ENCODE measurements around the gene PEX14. TPM values are rescaled to one million over a fixed set of nuclear protein-coding genes. Genes with fewer than 3 reads are reported as not detected.

Gene PEX14
- total RNA-seq, 1 experiment from 2014 or later: 17.7 TPM

GRCh38 chr1:10429868-10430215, 44.9 kb upstream of the PEX14 start:
- H3K4me1 Mint-ChIP-seq (ENCODE audit: low read depth, unreplicated experiment): no peaks in the 10 kb centered on the region
- TF ChIP-seq CTCF (IDR thresholded peaks at IDR 0.05; ENCODE audit: unreplicated experiment): no peak
- H3K9me3 Mint-ChIP-seq (ENCODE audit: low read depth, unreplicated experiment): no peaks in the 10 kb centered on the region
- BruUV-seq (replicated peaks): no TSS peak
- intact Hi-C loops (cut with micrococcal nuclease; ENCODE audit: unreplicated experiment): loop anchor here (2.0 kb wide), 1 partner anchor 65 kb away; no protein-coding TSS in a partner anchor
- no peaks in the 10 kb centered on the region for H3K27me3 Mint-ChIP-seq (ENCODE audit: unreplicated experiment)
- CTCF ChIA-PET: interaction anchor here (0.5 to 0.7 kb wide), 3 partner anchors 43 to 641 kb away, joined by 3 to 6 read pairs (median 3); no protein-coding TSS in a partner anchor
- peak overlapping the region; percentile 75 for H3K27ac Mint-ChIP-seq (ENCODE audit: unreplicated experiment)
- H3K36me3 Mint-ChIP-seq (ENCODE audit: insufficient read depth, unreplicated experiment): peaks cover 17% of the 10 kb centered on the region
- no peak for DNase-seq
- peak overlapping the region; percentile 94 for H3K4me3 Mint-ChIP-seq (ENCODE audit: low read depth, unreplicated experiment)

GRCh38 chr1:10430216-10431069, 44.3 kb upstream of the PEX14 start, which contains the start of gene CENPS:
Gene CENPS, plus strand, starts transcription at chr1:10430433. Its CDS starts 85 bp downstream, at chr1:10430518.
- H3K9me3 Mint-ChIP-seq (ENCODE audit: low read depth, unreplicated experiment): no peaks in the 10 kb centered on the region
- BruUV-seq (replicated peaks): TSS peak; percentile 64
- DNase-seq: peak; percentile 91
- H3K27me3 Mint-ChIP-seq (ENCODE audit: unreplicated experiment): no peaks in the 10 kb centered on the region
- peak within 1 kb of the TSS; percentile 94 for H3K4me3 Mint-ChIP-seq (ENCODE audit: low read depth, unreplicated experiment)
- CTCF ChIA-PET: interaction anchor here (0.5 to 1.5 kb wide), 7 partner anchors 30 to 642 kb away, joined by 3 to 6 read pairs (median 3); no protein-coding TSS in a partner anchor
- peak; percentile 86 for TF ChIP-seq CTCF (IDR thresholded peaks at IDR 0.05; ENCODE audit: unreplicated experiment)
- intact Hi-C loops (cut with micrococcal nuclease; ENCODE audit: unreplicated experiment): loop anchor here (2.0 kb wide), 1 partner anchor 64 kb away; no protein-coding TSS in a partner anchor
- H3K36me3 Mint-ChIP-seq (ENCODE audit: insufficient read depth, unreplicated experiment): peaks cover 17% of the 10 kb centered on the region
- H3K27ac Mint-ChIP-seq (ENCODE audit: unreplicated experiment): peak within 1 kb of the TSS; percentile 75
- H3K4me1 Mint-ChIP-seq (ENCODE audit: low read depth, unreplicated experiment): no peaks in the 10 kb centered on the region

GRCh38 chr1:10431070-10431730, 43.5 kb upstream of the PEX14 start:
- DNase-seq: no peak
- Mint-ChIP-seq H3K4me1 (ENCODE audit: low read depth, unreplicated experiment) (no peaks in the 10 kb centered on the region), H3K36me3 (ENCODE audit: insufficient read depth, unreplicated experiment) (peaks cover 17% of the 10 kb centered on the region), H3K4me3 (ENCODE audit: low read depth, unreplicated experiment) (peak overlapping the region; percentile 94), H3K27ac (ENCODE audit: unreplicated experiment) (peak overlapping the region; percentile 75), H3K27me3 (ENCODE audit: unreplicated experiment) (no peaks in the 10 kb centered on the region), H3K9me3 (ENCODE audit: low read depth, unreplicated experiment) (no peaks in the 10 kb centered on the region)
- CTCF ChIA-PET: interaction anchor here (1.5 kb wide), 2 partner anchors 63 to 64 kb away, joined by 3 to 4 read pairs; no protein-coding TSS in a partner anchor
- intact Hi-C loops (cut with micrococcal nuclease; ENCODE audit: unreplicated experiment): loop anchor here (2.0 kb wide), 1 partner anchor 64 kb away; no protein-coding TSS in a partner anchor
- TSS peak; percentile 64 for BruUV-seq (replicated peaks)
- TF ChIP-seq CTCF (IDR thresholded peaks at IDR 0.05; ENCODE audit: unreplicated experiment): no peak

- no peak for TF ChIP-seq CTCF (IDR thresholded peaks at IDR 0.05; ENCODE audit: unreplicated experiment)
- Mint-ChIP-seq H3K9me3 (ENCODE audit: low read depth, unreplicated experiment) (no peaks in the 10 kb centered on the region), H3K4me1 (ENCODE audit: low read depth, unreplicated experiment) (no peaks in the 10 kb centered on the region), H3K4me3 (ENCODE audit: low read depth, unreplicated experiment) (no peak overlapping the region), H3K27ac (ENCODE audit: unreplicated experiment) (no peak overlapping the region), H3K36me3 (ENCODE audit: insufficient read depth, unreplicated experiment) (peaks cover 17% of the 10 kb centered on the region), H3K27me3 (ENCODE audit: unreplicated experiment) (no peaks in the 10 kb centered on the region)
- intact Hi-C loops (cut with micrococcal nuclease; ENCODE audit: unreplicated experiment): no loop called here
- CTCF ChIA-PET: no interaction called here
- no TSS peak for BruUV-seq (replicated peaks)
- DNase-seq: no peak
Measured at GRCh38 chr1:10432910-10433700, 41.6 kb upstream of the PEX14 start.

Measured in Calu3 (cell line).